C4-2B (cell line): ENCODE measurements around the gene CDH23.

Experiments used
- CTCF ChIP-seq: fragments of 450-650 bp; conservative IDR thresholded peaks from 2 replicates; pipeline ENCODE4 v1.5.1; 2017; ENCODE audit warnings: mild to moderate bottlenecking
- ZFX ChIP-seq: fragments of 450-650 bp; IDR thresholded peaks from 2 replicates; pipeline ENCODE4 v1.6.1; 2017

- TF ChIP-seq CTCF (no peak), ZFX (no peak)
Observed at GRCh38 chr10:71757399-71757922, 360.7 kb downstream of the CDH23 start.
